Upper lobe of right lung (tissue), 1 donor: ENCODE measurements around the gene ALOX12B. TPM values are rescaled to one million over a fixed set of nuclear protein-coding genes. Genes with fewer than 3 reads are reported as not detected.

ENCODE experiments used
- ATAC-seq: fragments of 200-7000 bp; cut with Tn5 transposase; one replicate; pipeline ENCODE4 v1.9.1; 2020; ENCODE audit warnings: mild to moderate bottlenecking, moderate library complexity
- DNase-seq: peaks from one replicate; pipeline ENCODE4 v3.0.0-alpha.2; 2020
- H3K27ac ChIP-seq: fragments of 200-600 bp; one replicate; pipeline ENCODE4 v1.8.0; 2022
- H3K27me3 ChIP-seq: fragments of 200-600 bp; one replicate; pipeline ENCODE4 v1.8.0; 2022; ENCODE audit warnings: mild to moderate bottlenecking
- H3K36me3 ChIP-seq: fragments of 200-600 bp; one replicate; pipeline ENCODE4 v1.8.0; 2022
- H3K4me1 ChIP-seq: fragments of 200-600 bp; one replicate; pipeline ENCODE4 v1.8.0; 2022
- H3K4me3 ChIP-seq: fragments of 200-600 bp; one replicate; pipeline ENCODE4 v1.8.0; 2022; ENCODE audit warnings: mild to moderate bottlenecking
- H3K9me3 ChIP-seq: fragments of 200-600 bp; one replicate; pipeline ENCODE4 v1.8.0; 2022
- CTCF ChIP-seq: fragments of 200-600 bp; IDR thresholded peaks from one replicate; pipeline ENCODE4 v1.8.0; 2022; ENCODE audit warnings: antibody characterized with exemption
- intact Hi-C: fragments of 100-400 bp; cut with DNase I; formaldehyde crosslinking; loops from one replicate; pipeline ENCODE4 v1.11.0; 2022
- total RNA-seq: library from RNA; stranded (reverse); fragmentation: NEBNext Ultra II Directional; extraction: Animal tissue kit (Norgen Biotek cat#: 25700); gene quantifications from one replicate; pipeline ENCODE4 v1.2.1, GENCODE V29; 2021
- donor health status: DM: no; HTN: yes; CAD: no; lungs with severe emphysema.

ALOX12B gene
- total RNA-seq, 1 donor from 2014 or later = not detected

GRCh38 chr17:8095361-8095760 is 7.8 kb upstream of the ALOX12B start:
- no peaks in the 10 kb centered on the region for H3K9me3 ChIP-seq
- ATAC-seq = no peak
- H3K27me3 ChIP-seq = peaks cover 9% of the 10 kb centered on the region
- intact Hi-C loops = no loop called here
- no peak overlapping the region for H3K4me3 ChIP-seq
- no peaks in the 10 kb centered on the region for H3K36me3 ChIP-seq
- TF ChIP-seq CTCF = no peak
- DNase-seq = no peak
- H3K27ac ChIP-seq = no peak overlapping the region
- H3K4me1 ChIP-seq = no peaks in the 10 kb centered on the region

- no peak overlapping the region for H3K27ac ChIP-seq
- TF ChIP-seq CTCF = no peak
- H3K4me3 ChIP-seq = no peak overlapping the region
- intact Hi-C loops = no loop called here
- no peaks in the 10 kb centered on the region for H3K36me3 ChIP-seq
- no peaks in the 10 kb centered on the region for H3K9me3 ChIP-seq
- peaks cover 14% of the 10 kb centered on the region for H3K27me3 ChIP-seq
- DNase-seq (no peak), ATAC-seq (no peak)
- H3K4me1 ChIP-seq = no peaks in the 10 kb centered on the region
Observed at GRCh38 chr17:8091033-8091687, 3.6 kb upstream of the ALOX12B start.

- intact Hi-C loops = no loop called here
- no peak for DNase-seq
- no peak overlapping the region for H3K27ac ChIP-seq
- H3K36me3 ChIP-seq = no peaks in the 10 kb centered on the region
- no peak for TF ChIP-seq CTCF
- no peaks in the 10 kb centered on the region for H3K9me3 ChIP-seq
- H3K4me1 ChIP-seq = no peaks in the 10 kb centered on the region
- peaks cover 15% of the 10 kb centered on the region for H3K27me3 ChIP-seq
- ATAC-seq = no peak
- H3K4me3 ChIP-seq = no peak overlapping the region
Observed at GRCh38 chr17:8089728-8090127, 2.2 kb upstream of the ALOX12B start.

GRCh38 chr17:8087952-8088230 is 375 bp upstream of the ALOX12B start:
- Histone ChIP-seq H3K4me1 (no peaks in the 10 kb centered on the region), H3K4me3 (no peak overlapping the region), H3K9me3 (no peaks in the 10 kb centered on the region), H3K36me3 (no peaks in the 10 kb centered on the region), H3K27ac (no peak overlapping the region), H3K27me3 (peaks cover 22% of the 10 kb centered on the region)
- ATAC-seq = no peak
- TF ChIP-seq CTCF = no peak
- no peak for DNase-seq
- intact Hi-C loops = no loop called here

GRCh38 chr17:8084250-8084649 is 3.3 kb downstream of the ALOX12B start:
- H3K4me3 ChIP-seq = no peak overlapping the region
- ATAC-seq = no peak
- H3K27me3 ChIP-seq = peaks cover 42% of the 10 kb centered on the region
- H3K27ac ChIP-seq = no peak overlapping the region
- DNase-seq = no peak
- intact Hi-C loops = no loop called here
- H3K36me3 ChIP-seq = no peaks in the 10 kb centered on the region
- H3K9me3 ChIP-seq = no peaks in the 10 kb centered on the region
- no peak for TF ChIP-seq CTCF
- peaks cover 12% of the 10 kb centered on the region for H3K4me1 ChIP-seq

GRCh38 chr17:8082292-8082691 is 5.2 kb downstream of the ALOX12B start:
- H3K27ac ChIP-seq = no peak overlapping the region
- ATAC-seq = no peak
- TF ChIP-seq CTCF = no peak
- no peaks in the 10 kb centered on the region for H3K36me3 ChIP-seq
- H3K4me1 ChIP-seq = peaks cover 15% of the 10 kb centered on the region
- no peak overlapping the region for H3K4me3 ChIP-seq
- no peaks in the 10 kb centered on the region for H3K9me3 ChIP-seq
- intact Hi-C loops = no loop called here
- H3K27me3 ChIP-seq = peaks cover 56% of the 10 kb centered on the region
- no peak for DNase-seq
